ENCODE data around the gene ZBTB40.

Gene ZBTB40

GRCh38 chr1:22531251-22531650, 79.6 kb downstream of the ZBTB40 start:
- TF ChIP-seq CTCF (IDR thresholded peaks at IDR 0.05; ENCODE audit: extremely low read depth, insufficient read depth, missing control alignments): no peak
- no peak for DNase-seq (ENCODE audit: low spot score)
- in situ Hi-C loops (cut with MboI; ENCODE audit: low pct_unique_long_range_greater_than_20kb, low sequenced_read_pairs, unreplicated experiment): no loop called here

GRCh38 chr1:22533244-22533895, 81.7 kb downstream of the ZBTB40 start:
- in situ Hi-C loops (cut with MboI; ENCODE audit: low pct_unique_long_range_greater_than_20kb, low sequenced_read_pairs, unreplicated experiment): no loop called here
- no peak for DNase-seq (ENCODE audit: low spot score)
- TF ChIP-seq CTCF (IDR thresholded peaks at IDR 0.05; ENCODE audit: extremely low read depth, insufficient read depth, missing control alignments): no peak

- no peak for DNase-seq (ENCODE audit: low spot score)
- no peak for TF ChIP-seq CTCF (IDR thresholded peaks at IDR 0.05; ENCODE audit: extremely low read depth, insufficient read depth, missing control alignments)
- in situ Hi-C loops (cut with MboI; ENCODE audit: low pct_unique_long_range_greater_than_20kb, low sequenced_read_pairs, unreplicated experiment): no loop called here
These were observed 83.3 kb downstream of the ZBTB40 start for GRCh38 chr1:22534951-22535350.

- in situ Hi-C loops (cut with MboI; ENCODE audit: low pct_unique_long_range_greater_than_20kb, low sequenced_read_pairs, unreplicated experiment): no loop called here
- no peak for DNase-seq (ENCODE audit: low spot score)
- no peak for TF ChIP-seq CTCF (IDR thresholded peaks at IDR 0.05; ENCODE audit: extremely low read depth, insufficient read depth, missing control alignments)
These were observed 83.7 kb downstream of the ZBTB40 start for GRCh38 chr1:22535399-22535798.

- in situ Hi-C loops (cut with MboI; ENCODE audit: low pct_unique_long_range_greater_than_20kb, low sequenced_read_pairs, unreplicated experiment): no loop called here
- TF ChIP-seq CTCF (IDR thresholded peaks at IDR 0.05; ENCODE audit: extremely low read depth, insufficient read depth, missing control alignments): no peak
These were observed 84.9 kb downstream of the ZBTB40 start for GRCh38 chr1:22536506-22536905.

GRCh38 chr1:22537441-22538139, 85.9 kb downstream of the ZBTB40 start:
- TF ChIP-seq CTCF (IDR thresholded peaks at IDR 0.05; ENCODE audit: extremely low read depth, insufficient read depth, missing control alignments): no peak

More at GRCh38 chr1:22536506-22536905, 84.9 kb downstream of the ZBTB40 start:
- no peak for DNase-seq (ENCODE audit: low spot score)

More at GRCh38 chr1:22537441-22538139, 85.9 kb downstream of the ZBTB40 start:
- in situ Hi-C loops (cut with MboI; ENCODE audit: low pct_unique_long_range_greater_than_20kb, low sequenced_read_pairs, unreplicated experiment): no loop called here
- no peak for DNase-seq (ENCODE audit: low spot score)

All from GM13977 (cell line).